ENCODE data around the gene NTN4.

DNA sequence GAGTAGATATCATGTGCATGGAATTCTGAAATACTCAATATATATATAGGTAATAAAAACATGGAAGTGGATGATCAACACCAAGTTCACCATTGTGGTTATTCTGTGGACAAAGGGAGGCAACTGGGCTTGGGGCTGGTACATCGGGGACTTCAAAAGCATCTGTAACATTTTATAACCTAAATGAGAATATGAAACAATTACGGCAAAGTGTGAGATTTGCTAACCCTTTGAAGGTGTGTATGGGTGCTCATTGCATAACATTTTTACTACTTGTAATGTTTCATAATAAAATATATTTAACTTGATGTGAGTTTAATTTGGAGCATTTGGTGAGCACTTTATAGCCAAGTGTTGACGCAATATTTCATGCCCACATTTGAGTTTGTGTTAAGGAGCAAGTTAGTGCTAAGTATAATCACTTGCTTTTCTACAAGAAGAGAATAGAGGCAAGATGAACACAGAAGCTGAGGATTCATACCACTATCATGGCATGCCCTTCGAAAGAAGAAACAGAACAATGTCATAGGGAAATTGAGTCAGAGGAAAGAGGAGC is 109.3 kb downstream of the NTN4 start:
- TF ChIP-seq RAD21 (IDR thresholded peaks at IDR 0.05), result no peak
- TF ChIP-seq, protein P1, sequence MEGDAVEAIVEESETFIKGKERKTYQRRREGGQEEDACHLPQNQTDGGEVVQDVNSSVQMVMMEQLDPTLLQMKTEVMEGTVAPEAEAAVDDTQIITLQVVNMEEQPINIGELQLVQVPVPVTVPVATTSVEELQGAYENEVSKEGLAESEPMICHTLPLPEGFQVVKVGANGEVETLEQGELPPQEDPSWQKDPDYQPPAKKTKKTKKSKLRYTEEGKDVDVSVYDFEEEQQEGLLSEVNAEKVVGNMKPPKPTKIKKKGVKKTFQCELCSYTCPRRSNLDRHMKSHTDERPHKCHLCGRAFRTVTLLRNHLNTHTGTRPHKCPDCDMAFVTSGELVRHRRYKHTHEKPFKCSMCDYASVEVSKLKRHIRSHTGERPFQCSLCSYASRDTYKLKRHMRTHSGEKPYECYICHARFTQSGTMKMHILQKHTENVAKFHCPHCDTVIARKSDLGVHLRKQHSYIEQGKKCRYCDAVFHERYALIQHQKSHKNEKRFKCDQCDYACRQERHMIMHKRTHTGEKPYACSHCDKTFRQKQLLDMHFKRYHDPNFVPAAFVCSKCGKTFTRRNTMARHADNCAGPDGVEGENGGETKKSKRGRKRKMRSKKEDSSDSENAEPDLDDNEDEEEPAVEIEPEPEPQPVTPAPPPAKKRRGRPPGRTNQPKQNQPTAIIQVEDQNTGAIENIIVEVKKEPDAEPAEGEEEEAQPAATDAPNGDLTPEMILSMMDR (IDR thresholded peaks at IDR 0.05; ENCODE audit: low read depth, low read length, missing input control), result no peak
- TF ChIP-seq, protein P2, sequence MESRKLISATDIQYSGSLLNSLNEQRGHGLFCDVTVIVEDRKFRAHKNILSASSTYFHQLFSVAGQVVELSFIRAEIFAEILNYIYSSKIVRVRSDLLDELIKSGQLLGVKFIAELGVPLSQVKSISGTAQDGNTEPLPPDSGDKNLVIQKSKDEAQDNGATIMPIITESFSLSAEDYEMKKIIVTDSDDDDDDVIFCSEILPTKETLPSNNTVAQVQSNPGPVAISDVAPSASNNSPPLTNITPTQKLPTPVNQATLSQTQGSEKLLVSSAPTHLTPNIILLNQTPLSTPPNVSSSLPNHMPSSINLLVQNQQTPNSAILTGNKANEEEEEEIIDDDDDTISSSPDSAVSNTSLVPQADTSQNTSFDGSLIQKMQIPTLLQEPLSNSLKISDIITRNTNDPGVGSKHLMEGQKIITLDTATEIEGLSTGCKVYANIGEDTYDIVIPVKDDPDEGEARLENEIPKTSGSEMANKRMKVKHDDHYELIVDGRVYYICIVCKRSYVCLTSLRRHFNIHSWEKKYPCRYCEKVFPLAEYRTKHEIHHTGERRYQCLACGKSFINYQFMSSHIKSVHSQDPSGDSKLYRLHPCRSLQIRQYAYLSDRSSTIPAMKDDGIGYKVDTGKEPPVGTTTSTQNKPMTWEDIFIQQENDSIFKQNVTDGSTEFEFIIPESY (IDR thresholded peaks at IDR 0.05), result no peak
- TF ChIP-seq REST (IDR thresholded peaks at IDR 0.05), result no peak
- TF ChIP-seq, protein P3, sequence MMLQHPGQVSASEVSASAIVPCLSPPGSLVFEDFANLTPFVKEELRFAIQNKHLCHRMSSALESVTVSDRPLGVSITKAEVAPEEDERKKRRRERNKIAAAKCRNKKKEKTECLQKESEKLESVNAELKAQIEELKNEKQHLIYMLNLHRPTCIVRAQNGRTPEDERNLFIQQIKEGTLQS (IDR thresholded peaks at IDR 0.05), result no peak
- no peak for TF ChIP-seq MAX (IDR thresholded peaks at IDR 0.05)
- TF ChIP-seq HNF4A (conservative IDR thresholded peaks at IDR 0.05), result no peak
- no peak for TF ChIP-seq SP1 (IDR thresholded peaks at IDR 0.05)
- no peak for TF ChIP-seq YY1 (IDR thresholded peaks at IDR 0.05)
- no peak for TF ChIP-seq JUND (IDR thresholded peaks at IDR 0.05)
- TF ChIP-seq TAF1 (conservative IDR thresholded peaks at IDR 0.05), result no peak

Measured in liver (tissue), 3 donors.